GM12865 (cell line): ENCODE data around the gene GABRR2.

Experiments used
- DNase-seq: peaks from one replicate; pipeline ENCODE4 v3.0.0; 2010; ENCODE audit warnings: low read depth
- H3K4me3 ChIP-seq: 2 replicates; pipeline ENCODE4 v1.5.1; 2011; ENCODE audit warnings: mild to moderate bottlenecking, low read depth, low read length, control low read depth
- TF ChIP-seq, protein P1 (sequence below): IDR thresholded peaks from 2 replicates; pipeline ENCODE4 v1.5.1; 2011; ENCODE audit warnings: low read length, control low read depth, low read depth, inconsistent platforms; ENCODE audit not compliant: insufficient read depth; ENCODE audit errors: missing control alignments

Gene GABRR2

DNA sequence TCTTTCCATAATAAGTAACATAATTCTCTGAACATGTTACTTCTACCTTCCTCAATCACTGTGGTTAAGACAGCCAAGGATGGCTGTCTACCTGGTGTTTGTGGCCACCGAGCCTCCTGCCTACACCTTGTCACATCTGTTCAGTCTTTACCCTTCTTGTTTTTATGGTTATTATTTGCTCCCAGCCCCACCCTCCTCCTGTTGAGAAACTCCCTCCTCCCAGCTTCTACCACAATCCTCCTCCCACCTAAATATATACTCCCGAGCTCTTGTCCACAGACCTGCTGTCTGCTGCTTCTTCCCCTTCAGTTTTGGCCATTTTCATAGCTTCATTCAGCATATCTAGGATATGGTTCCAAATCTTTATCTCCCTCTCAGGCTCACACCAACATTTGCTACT is 62.2 kb downstream of the GABRR2 start:
- TF ChIP-seq, protein P1, sequence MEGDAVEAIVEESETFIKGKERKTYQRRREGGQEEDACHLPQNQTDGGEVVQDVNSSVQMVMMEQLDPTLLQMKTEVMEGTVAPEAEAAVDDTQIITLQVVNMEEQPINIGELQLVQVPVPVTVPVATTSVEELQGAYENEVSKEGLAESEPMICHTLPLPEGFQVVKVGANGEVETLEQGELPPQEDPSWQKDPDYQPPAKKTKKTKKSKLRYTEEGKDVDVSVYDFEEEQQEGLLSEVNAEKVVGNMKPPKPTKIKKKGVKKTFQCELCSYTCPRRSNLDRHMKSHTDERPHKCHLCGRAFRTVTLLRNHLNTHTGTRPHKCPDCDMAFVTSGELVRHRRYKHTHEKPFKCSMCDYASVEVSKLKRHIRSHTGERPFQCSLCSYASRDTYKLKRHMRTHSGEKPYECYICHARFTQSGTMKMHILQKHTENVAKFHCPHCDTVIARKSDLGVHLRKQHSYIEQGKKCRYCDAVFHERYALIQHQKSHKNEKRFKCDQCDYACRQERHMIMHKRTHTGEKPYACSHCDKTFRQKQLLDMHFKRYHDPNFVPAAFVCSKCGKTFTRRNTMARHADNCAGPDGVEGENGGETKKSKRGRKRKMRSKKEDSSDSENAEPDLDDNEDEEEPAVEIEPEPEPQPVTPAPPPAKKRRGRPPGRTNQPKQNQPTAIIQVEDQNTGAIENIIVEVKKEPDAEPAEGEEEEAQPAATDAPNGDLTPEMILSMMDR: no peak
- DNase-seq: no peak
- no peak overlapping the region for H3K4me3 ChIP-seq

DNA sequence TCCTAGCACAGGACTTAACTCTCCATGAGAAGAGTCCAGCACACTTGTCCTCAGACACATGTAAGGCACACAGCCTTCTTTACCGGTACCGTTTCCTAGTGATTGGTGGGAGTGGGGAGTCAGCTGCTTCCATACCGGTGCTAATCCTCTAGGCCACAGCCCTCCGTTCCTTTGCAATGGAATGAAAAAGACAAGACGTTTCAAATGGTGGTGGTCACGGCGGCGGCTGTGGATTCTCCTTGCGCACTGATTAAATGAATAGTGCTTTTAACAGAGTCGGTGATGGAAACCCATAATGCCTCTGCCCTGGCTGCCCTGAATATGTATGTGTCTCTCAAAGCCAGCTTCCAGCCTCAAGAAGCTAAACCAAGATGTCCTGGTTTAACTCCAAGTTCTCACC is 63.1 kb downstream of the GABRR2 start:
- DNase-seq: no peak
- no peak overlapping the region for H3K4me3 ChIP-seq
- TF ChIP-seq, protein P1: no peak

DNA sequence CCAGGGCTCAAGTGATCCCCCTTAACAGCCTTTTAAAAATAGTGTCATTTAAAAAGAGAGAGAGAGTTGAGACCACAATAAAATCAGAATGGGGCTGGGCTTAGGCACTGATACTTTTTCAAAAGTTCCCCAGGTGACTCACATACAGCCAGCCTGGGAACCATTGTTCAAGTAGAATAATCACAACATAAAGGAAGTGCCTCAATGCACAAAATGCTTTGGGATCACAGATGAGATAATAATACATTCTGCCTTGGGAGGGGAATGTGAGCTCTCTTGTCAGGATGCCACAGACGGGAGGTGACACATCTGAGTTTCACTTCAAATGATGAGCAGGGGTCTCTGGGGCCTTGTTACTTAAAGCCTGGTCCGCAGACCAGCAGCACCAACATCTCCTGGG is 63.9 kb downstream of the GABRR2 start:
- TF ChIP-seq, protein P1: no peak
- DNase-seq: peak; percentile 21

DNA sequence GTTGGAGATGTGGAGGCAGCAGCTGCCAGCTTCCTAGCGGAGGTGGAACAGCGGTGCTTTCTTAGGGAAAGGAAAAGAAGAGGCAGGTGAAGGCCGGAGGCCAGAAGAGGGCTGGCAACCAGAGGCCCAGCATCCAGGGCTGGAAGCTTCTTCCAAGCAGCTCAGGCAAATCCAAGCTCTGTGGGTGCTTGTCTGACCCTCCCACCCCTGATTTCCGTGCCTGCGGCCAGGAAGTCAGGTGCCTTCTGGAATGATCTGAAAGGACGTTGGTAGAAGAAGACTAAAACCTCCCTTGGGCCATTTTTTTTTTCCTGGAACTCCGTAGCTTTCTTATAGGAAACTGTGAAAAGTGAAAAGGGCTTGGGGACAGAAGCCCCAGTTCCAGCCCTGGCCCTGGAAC is 64.9 kb downstream of the GABRR2 start:
- no peak for DNase-seq
- H3K4me3 ChIP-seq: no peak overlapping the region
- TF ChIP-seq, protein P1: no peak

More for the DNA sequence above, 63.9 kb downstream of the GABRR2 start:
- no peak overlapping the region for H3K4me3 ChIP-seq

DNA sequence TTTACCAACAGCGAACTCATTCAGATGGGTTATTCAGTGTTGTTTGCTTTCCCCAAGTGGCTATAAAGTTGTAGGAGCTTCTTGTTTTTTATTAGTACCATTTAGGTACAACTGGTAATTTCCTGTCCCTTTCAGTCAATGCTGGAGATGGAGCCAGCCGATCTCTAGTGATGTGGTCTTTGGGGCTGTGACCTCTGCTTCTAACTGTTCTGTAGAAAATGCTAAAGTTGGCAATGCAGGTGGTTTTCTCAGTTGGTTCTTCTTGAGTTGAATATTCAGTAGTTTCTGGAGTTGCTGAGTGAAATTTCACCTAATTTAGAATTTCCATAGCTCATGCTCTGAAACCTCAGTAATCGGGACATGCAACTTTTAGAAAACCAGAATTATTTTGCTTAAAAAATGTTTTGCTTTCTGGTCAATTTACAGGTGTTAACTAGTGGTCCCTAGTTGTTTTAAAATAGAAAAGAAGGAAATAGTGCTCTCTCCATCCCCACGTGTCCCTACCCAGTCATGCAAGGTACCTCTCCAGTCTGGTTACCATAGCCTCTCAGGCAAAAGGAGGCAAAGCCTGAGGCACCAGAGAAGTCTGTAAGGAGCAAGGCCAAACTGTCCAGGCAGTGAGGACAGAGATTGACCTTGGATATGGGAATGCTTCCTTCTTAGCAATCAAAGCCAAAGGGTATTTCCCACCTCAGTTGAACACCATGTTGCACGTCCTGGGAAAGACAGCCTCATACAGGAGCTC is 70.7 kb downstream of the GABRR2 start:
- no peak overlapping the region for H3K4me3 ChIP-seq
- DNase-seq: peak; percentile 60
- TF ChIP-seq, protein P1: no peak

GRCh38 chr6:89243331-89243629 is 71.8 kb downstream of the GABRR2 start:
- no peak overlapping the region for H3K4me3 ChIP-seq
- no peak for DNase-seq
- TF ChIP-seq, protein P1: no peak
